ENCODE data around the gene CCNF. TPM values are rescaled to one million over a fixed set of nuclear protein-coding genes. Genes with fewer than 3 reads are reported as not detected.

The CCNF gene
- total RNA-seq, 2 donors from 2014 or later = 50.8 to 58.9 TPM

DNA sequence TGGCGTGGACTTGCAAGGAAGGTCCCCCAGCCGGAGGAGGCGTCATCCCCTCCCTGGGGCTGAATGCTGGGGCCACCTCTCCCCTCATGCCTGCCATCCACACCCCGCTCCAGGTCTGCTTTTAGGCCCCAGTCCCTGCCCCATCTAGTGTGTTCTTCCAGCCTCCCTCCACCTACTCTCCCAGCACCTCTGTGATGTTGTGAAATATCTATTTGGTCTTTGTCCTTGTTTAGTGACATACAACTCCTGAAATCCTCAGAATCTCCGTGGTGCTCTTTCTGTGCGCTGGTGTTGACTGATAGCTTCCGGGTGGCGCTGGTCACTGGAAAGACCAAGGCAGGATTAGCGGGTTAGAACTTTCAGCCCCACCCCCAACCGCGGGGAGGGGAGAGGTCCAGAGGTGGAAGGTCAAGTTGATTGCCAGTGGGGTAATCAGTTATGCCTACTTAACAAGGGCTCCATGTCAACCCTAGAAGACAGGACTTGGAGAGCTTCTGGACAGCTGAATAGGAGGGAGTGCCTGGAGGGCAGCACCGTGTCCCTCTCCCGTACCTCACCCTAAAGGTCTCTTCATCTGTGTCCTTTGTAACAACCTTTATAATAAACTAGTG is 55.8 kb downstream of the CCNF start:
- Histone ChIP-seq H3K4me3 (ENCODE audit: low read length) (no peak overlapping the region), H3K36me3 (ENCODE audit: control insufficient read depth, insufficient read depth, low read length) (no peaks in the 10 kb centered on the region), H3K27me3 (ENCODE audit: control insufficient read depth, insufficient read depth, low read length, poor library complexity, severe bottlenecking) (no peaks in the 10 kb centered on the region), H3K9ac (ENCODE audit: extremely low read depth, low read length, poor library complexity, severe bottlenecking) (no peak overlapping the region), H3K4me1 (ENCODE audit: control insufficient read depth, insufficient read depth, low read length) (no peaks in the 10 kb centered on the region), H3K9me3 (ENCODE audit: control insufficient read depth, low read length) (no peaks in the 10 kb centered on the region), H3K27ac (ENCODE audit: low read depth, low read length) (no peak overlapping the region)
- Mint-ChIP-seq H3K36me3 (ENCODE audit: low read depth) (no peaks in the 10 kb centered on the region), H3K4me3 (no peak overlapping the region), H3K27ac (peak overlapping the region; percentile 10), H3K4me1 (peaks cover 3% of the 10 kb centered on the region), H3K27me3 (ENCODE audit: insufficient read depth) (no peaks in the 10 kb centered on the region), H3K9me3 (no peaks in the 10 kb centered on the region)
- WGBS, 2 experiments (ENCODE audit: insufficient coverage in 1 of 2, insufficient read length in 1 of 2) = 95 to 100% methylated on average over 8 to 13 of the region's 13 CpGs
- TF ChIP-seq CTCF (conservative IDR thresholded peaks at IDR 0.05) = no peak
- no peak for DNase-seq

DNA sequence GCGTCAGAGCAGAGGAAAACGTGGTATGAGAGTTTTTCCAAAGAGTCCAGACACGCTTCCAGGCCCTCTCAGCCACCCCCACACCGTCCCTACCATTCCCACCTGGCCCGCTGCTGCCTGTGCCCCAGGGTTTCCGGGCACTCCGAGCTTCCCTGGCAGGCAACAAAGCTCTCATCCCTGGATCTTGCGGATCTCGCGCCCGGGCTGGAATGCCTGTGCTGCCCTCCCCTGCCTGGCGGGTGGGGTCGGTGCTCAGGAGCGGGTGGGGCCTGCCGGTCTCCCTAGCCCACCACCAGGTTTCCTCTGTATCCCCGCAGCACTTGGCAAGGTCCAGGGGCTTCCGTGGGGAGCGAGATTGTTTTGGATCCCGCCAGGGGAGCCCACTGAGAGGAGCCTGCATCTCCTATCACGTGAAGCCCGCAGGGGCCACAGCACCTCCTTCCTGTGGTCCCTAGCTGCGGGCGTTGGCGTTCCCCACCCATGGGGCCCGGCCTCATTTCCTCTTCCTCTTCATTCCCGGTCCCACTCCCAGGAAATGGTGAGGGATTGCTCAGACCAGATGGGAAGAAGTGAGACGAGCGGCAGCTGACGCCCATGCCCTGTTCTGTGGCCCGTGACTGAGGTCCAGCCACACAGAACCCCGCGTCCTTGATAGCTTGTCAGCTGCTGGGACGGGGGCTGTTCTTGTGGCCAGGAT is 56.7 kb downstream of the CCNF start:
- no peaks in the 10 kb centered on the region for H3K36me3 Mint-ChIP-seq (ENCODE audit: low read depth)
- no peak overlapping the region for H3K4me3 Mint-ChIP-seq
- Histone ChIP-seq H3K27me3 (ENCODE audit: control insufficient read depth, insufficient read depth, low read length, poor library complexity, severe bottlenecking) (no peaks in the 10 kb centered on the region), H3K4me3 (ENCODE audit: low read length) (no peak overlapping the region), H3K9me3 (ENCODE audit: control insufficient read depth, low read length) (no peaks in the 10 kb centered on the region), H3K36me3 (ENCODE audit: control insufficient read depth, insufficient read depth, low read length) (no peaks in the 10 kb centered on the region), H3K4me1 (ENCODE audit: control insufficient read depth, insufficient read depth, low read length) (no peaks in the 10 kb centered on the region), H3K27ac (ENCODE audit: low read depth, low read length) (no peak overlapping the region), H3K9ac (ENCODE audit: extremely low read depth, low read length, poor library complexity, severe bottlenecking) (no peak overlapping the region)
- H3K27ac Mint-ChIP-seq = no peak overlapping the region
- WGBS, 2 experiments (ENCODE audit: insufficient coverage in 1 of 2, insufficient read length in 1 of 2) = 91 to 97% methylated on average over 22 to 33 of the region's 33 CpGs
- no peaks in the 10 kb centered on the region for H3K9me3 Mint-ChIP-seq
- DNase-seq = no peak
- TF ChIP-seq CTCF (conservative IDR thresholded peaks at IDR 0.05) = no peak
- H3K4me1 Mint-ChIP-seq = peaks cover 3% of the 10 kb centered on the region
- no peaks in the 10 kb centered on the region for H3K27me3 Mint-ChIP-seq (ENCODE audit: insufficient read depth)

DNA sequence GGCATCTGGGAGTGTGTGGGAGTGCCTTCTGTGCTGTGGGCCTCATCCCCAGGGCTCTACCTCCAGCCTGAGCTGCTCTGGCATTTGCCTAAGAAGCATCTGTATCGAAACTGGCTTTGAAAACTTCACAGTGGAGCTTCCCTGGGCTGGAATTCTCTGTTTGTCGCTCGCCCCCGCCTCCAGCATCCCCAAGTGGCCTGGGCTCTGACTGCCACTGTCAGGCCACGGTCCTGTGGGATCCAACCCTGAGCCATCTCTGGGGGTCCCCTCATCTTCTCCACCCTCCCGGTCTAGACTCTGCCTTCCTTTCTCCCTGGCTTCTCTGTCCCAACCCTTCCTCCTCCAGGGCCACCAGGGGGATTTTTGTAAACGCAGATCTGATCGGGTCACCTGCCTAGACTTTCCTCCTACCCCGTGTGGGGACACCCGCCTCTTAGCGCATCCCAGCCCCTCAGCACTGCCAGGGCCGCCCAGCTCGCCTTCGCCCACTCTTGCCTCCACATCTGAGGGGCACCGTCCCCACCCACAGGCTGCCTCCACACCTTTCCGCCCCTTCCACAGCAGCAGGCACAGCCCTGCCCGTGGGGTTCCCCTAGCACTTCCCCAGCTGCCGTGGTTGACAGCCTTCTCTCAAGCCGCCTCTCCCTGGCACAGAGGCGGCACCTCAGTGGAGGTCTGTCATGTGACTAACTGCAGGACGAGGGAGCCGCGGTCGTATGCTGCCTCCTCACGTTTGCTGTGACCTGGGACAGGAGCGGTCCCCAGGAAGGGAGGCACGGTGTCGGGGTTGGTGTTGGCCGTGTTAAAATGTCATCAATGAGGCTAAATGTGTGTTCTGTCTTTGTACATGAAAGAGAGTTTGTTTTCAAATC is 57.6 kb downstream of the CCNF start:
- Histone ChIP-seq H3K4me1 (ENCODE audit: control insufficient read depth, insufficient read depth, low read length) (no peaks in the 10 kb centered on the region), H3K9ac (ENCODE audit: extremely low read depth, low read length, poor library complexity, severe bottlenecking) (no peak overlapping the region), H3K27ac (ENCODE audit: low read depth, low read length) (peak overlapping the region; percentile 24), H3K27me3 (ENCODE audit: control insufficient read depth, insufficient read depth, low read length, poor library complexity, severe bottlenecking) (no peaks in the 10 kb centered on the region), H3K4me3 (ENCODE audit: low read length) (no peak overlapping the region), H3K36me3 (ENCODE audit: control insufficient read depth, insufficient read depth, low read length) (no peaks in the 10 kb centered on the region), H3K9me3 (ENCODE audit: control insufficient read depth, low read length) (no peaks in the 10 kb centered on the region)
- DNase-seq = no peak
- peak; percentile 19 for TF ChIP-seq CTCF (conservative IDR thresholded peaks at IDR 0.05)
- Mint-ChIP-seq H3K36me3 (ENCODE audit: low read depth) (no peaks in the 10 kb centered on the region), H3K4me1 (peaks cover 3% of the 10 kb centered on the region), H3K4me3 (no peak overlapping the region), H3K9me3 (no peaks in the 10 kb centered on the region), H3K27ac (peak overlapping the region; percentile 16), H3K27me3 (ENCODE audit: insufficient read depth) (no peaks in the 10 kb centered on the region)
- WGBS, 2 experiments (ENCODE audit: insufficient coverage in 1 of 2, insufficient read length in 1 of 2) = 81 to 89% methylated on average over 18 to 29 of the region's 29 CpGs

All from endodermal cell (in vitro differentiated cells).